Ovary (tissue), 9 donors: ENCODE data around the gene PRMT2. TPM values are rescaled to one million over a fixed set of nuclear protein-coding genes. Genes with fewer than 3 reads are reported as not detected.

Experiments
- DNase-seq, 5 donors: peaks; one replicate each; pipeline ENCODE4 v3.0.0-alpha.2; 2019 to 2020
- H3K27ac ChIP-seq, 2 donors: fragments of 200-600 bp; one replicate each; pipeline versions ENCODE4 v1.5.1 to v1.8.0; 2019 to 2022
- H3K27me3 ChIP-seq: fragments of 200-600 bp; one replicate; pipeline ENCODE4 v1.8.0; 2022
- H3K36me3 ChIP-seq: fragments of 200-600 bp; sonication (generic); one replicate; pipeline ENCODE4 v1.5.1; 2019
- H3K4me1 ChIP-seq: one replicate; pipeline ENCODE4 v1.8.1; 2013; ENCODE audit warnings: mild to moderate bottlenecking, moderate library complexity; ENCODE audit not compliant: insufficient read depth
- H3K4me3 ChIP-seq: fragments of 200-600 bp; sonication (generic); one replicate; pipeline ENCODE4 v1.5.1; 2017
- H3K9me3 ChIP-seq, 2 donors: fragments of 200-600 bp in 1 of 2; sonication (generic) in 1 of 2; one replicate each; pipeline versions ENCODE4 v1.5.1 to v1.8.1; 2013 to 2019; ENCODE audit warnings: mild to moderate bottlenecking in 1 of 2, moderate library complexity in 1 of 2
- EP300 ChIP-seq: sonication (generic); formaldehyde crosslinking; IDR thresholded peaks from one replicate; pipeline ENCODE4 v1.6.1; 2017; ENCODE audit warnings: antibody characterized with exemption
- POLR2A ChIP-seq: fragments of 450-650 bp; IDR thresholded peaks from one replicate; pipeline ENCODE4 v1.6.1; 2017; ENCODE audit warnings: antibody characterized with exemption, mild to moderate bottlenecking, moderate library complexity
- WGBS, 3 donors: extraction: QIAGEN DNeasy Blood & Tissue Kit in 1 of 3; methylation state at CpG; one replicate each; pipeline versions ENCODE4 v1.1.5 to v1.1.7; 2013 to 2017; 5-methylcytosine and 5-hydroxymethylcytosine counted together
- intact Hi-C, 4 donors: fragments of 100-400 bp; cut with DNase I; formaldehyde crosslinking; loops; one replicate each; pipeline versions ENCODE4 v1.11.0 to v1.15.1; 2022 to 2023
- polyA plus RNA-seq, 2 donors: library from polyadenylated mRNA; stranded (reverse); fragments of 200-250 nt in 1 of 2; fragments of 350-450 nt in 1 of 2; fragmentation: Illumina TruSeq in 1 of 2; extraction: RNeasy Lipid Tissue Mini Kit (QIAGEN cat#74804) in 1 of 2; gene quantifications; one replicate each; pipeline ENCODE4 v1.2.3, GENCODE V29; 2013 to 2014
- total RNA-seq, 7 donors: library from RNA; depleted of rRNA in 2 of 7; stranded (reverse); fragments of >200 nt in 2 of 7; fragmentation: NEBNext Ultra II Directional in 3 of 7; extraction: Animal tissue kit (Norgen Biotek cat#: 25700) in 3 of 7; gene quantifications; one replicate each; pipeline versions ENCODE4 v1.1.0 to v1.2.4, GENCODE V29; 2016 to 2023
- TF ChIP-seq, protein P1 (sequence below), 3 donors: fragments of 450-650 bp in 2 of 3; fragments of 200-600 bp in 1 of 3; IDR thresholded peaks; one replicate each; pipeline versions ENCODE4 v1.5.1 to v1.8.0; 2016 to 2022; ENCODE audit warnings: antibody characterized with exemption in 3 of 3, mild to moderate bottlenecking in 1 of 3
- donor health status: DM: no; HTN: no; CAD: no; lungs with moderate emphysema.
- donor health status: DM: no; HTN: no; CAD: no.
- donor health status: Bipolar disorder and iron deficiency.
- donor health status: DM: yes; HTN: yes; CAD: no.
- donor health status: DM: no; HTN: no; CAD: no.
- donor health status: DM: yes; HTN: yes; CAD: no.

The PRMT2 gene
- total and polyA plus RNA-seq, 9 donors: 62.6 to 125 (median 98.1) TPM

DNA sequence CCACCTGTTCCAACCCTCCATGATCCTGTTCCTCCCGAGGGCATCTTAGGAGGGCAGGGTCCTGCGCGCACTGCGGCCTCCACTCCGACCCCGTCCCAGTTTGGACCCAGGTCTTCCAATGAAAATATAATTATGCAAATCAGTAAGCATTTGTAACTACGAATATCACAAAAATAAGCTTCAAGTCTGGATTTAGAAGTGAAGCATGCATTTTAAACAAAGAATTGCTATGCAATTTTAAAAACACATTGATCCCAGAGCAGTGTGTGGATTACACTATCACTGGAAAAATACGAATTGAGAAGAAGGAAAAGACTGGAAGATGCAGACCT is 673 bp downstream of the PRMT2 start:
- peak overlapping the region; percentile 59 to 98 for H3K27ac ChIP-seq
- peaks cover 4% of the 10 kb centered on the region for H3K4me1 ChIP-seq
- TF ChIP-seq EP300 (no peak), POLR2A (no peak)
- TF ChIP-seq, protein P1, sequence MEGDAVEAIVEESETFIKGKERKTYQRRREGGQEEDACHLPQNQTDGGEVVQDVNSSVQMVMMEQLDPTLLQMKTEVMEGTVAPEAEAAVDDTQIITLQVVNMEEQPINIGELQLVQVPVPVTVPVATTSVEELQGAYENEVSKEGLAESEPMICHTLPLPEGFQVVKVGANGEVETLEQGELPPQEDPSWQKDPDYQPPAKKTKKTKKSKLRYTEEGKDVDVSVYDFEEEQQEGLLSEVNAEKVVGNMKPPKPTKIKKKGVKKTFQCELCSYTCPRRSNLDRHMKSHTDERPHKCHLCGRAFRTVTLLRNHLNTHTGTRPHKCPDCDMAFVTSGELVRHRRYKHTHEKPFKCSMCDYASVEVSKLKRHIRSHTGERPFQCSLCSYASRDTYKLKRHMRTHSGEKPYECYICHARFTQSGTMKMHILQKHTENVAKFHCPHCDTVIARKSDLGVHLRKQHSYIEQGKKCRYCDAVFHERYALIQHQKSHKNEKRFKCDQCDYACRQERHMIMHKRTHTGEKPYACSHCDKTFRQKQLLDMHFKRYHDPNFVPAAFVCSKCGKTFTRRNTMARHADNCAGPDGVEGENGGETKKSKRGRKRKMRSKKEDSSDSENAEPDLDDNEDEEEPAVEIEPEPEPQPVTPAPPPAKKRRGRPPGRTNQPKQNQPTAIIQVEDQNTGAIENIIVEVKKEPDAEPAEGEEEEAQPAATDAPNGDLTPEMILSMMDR (IDR thresholded peaks at IDR 0.05): no peak
- H3K36me3 ChIP-seq: no peaks in the 10 kb centered on the region
- 0 to 3% (median 1%) methylated on average over 8 of the region's 8 CpGs for WGBS, 3 donors
- H3K27me3 ChIP-seq: no peaks in the 10 kb centered on the region
- no peaks in the 10 kb centered on the region for H3K9me3 ChIP-seq
- intact Hi-C loops: no loop called here
- DNase-seq: no peak
- peak overlapping the region; percentile 98 for H3K4me3 ChIP-seq

DNA sequence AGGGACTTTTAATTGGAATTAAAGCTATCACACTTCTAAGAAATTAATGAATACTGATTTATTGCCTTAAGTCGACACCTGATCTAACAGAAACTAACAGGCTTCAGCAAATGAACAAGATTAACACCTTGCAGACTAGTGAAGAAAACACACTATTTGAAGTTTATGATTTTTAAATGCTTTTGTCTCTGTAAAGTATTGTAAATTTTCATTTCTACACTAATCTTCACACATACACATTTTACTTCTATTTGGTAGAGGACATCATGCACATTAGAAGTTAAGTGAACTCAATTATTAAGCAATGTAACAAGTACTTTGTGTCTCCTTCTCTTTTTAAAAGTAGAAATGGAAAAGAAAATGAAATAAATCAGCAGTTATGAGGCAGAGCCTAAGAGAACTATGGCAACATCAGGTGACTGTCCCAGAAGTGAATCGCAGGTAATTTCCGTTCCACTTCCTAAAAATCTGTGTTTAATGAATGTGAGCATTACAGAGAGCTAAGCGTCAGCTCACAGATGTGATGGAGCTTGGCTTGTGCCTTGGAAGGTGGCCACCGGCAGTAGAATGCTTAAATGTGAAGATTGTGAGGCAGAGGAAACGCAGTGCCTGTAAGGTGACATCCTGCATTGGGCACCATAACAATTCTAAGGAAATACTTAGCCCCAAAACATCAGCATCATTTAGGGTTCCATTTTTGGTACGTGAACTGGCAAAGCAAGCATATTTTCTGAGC is 1.2 kb downstream of the PRMT2 start:
- Histone ChIP-seq H3K27ac (no peak overlapping the region), H3K36me3 (no peaks in the 10 kb centered on the region), H3K9me3 (no peaks in the 10 kb centered on the region), H3K4me1 (peaks cover 4% of the 10 kb centered on the region), H3K27me3 (no peaks in the 10 kb centered on the region), H3K4me3 (no peak overlapping the region)
- no peak for DNase-seq
- 60 to 67% (median 63%) methylated on average over 7 of the region's 7 CpGs for WGBS, 3 donors
- TF ChIP-seq POLR2A (no peak), EP300 (no peak)
- TF ChIP-seq, protein P1 (IDR thresholded peaks at IDR 0.05): no peak
- intact Hi-C loops: no loop called here

GRCh38 chr21:46637952-46638746 is 2.7 kb downstream of the PRMT2 start:
- intact Hi-C loops: no loop called here
- WGBS, 3 donors: 38 to 49% (median 45%) methylated on average over 3 of the region's 3 CpGs
- TF ChIP-seq POLR2A (no peak), EP300 (no peak)
- TF ChIP-seq, protein P1 (IDR thresholded peaks at IDR 0.05): no peak
- Histone ChIP-seq H3K27me3 (no peaks in the 10 kb centered on the region), H3K36me3 (no peaks in the 10 kb centered on the region), H3K27ac (no peak overlapping the region), H3K4me1 (peaks cover 4% of the 10 kb centered on the region), H3K4me3 (no peak overlapping the region), H3K9me3 (no peaks in the 10 kb centered on the region)
- no peak for DNase-seq

GRCh38 chr21:46639489-46640386 is 4.3 kb downstream of the PRMT2 start:
- Histone ChIP-seq H3K27ac (no peak overlapping the region), H3K27me3 (no peaks in the 10 kb centered on the region), H3K36me3 (no peaks in the 10 kb centered on the region), H3K4me1 (peaks cover 4% of the 10 kb centered on the region), H3K9me3 (no peaks in the 10 kb centered on the region), H3K4me3 (no peak overlapping the region)
- DNase-seq: no peak
- intact Hi-C loops: no loop called here
- TF ChIP-seq, protein P1 (IDR thresholded peaks at IDR 0.05): peak in 2 of 3 donors; percentile 37 to 48
- no peak for TF ChIP-seq EP300
- 71 to 75% (median 74%) methylated on average over 8 of the region's 8 CpGs for WGBS, 3 donors
